Adrenal gland (tissue), 12 donors: Measurements from ENCODE around the gene CCNI. TPM values are rescaled to one million over a fixed set of nuclear protein-coding genes. Genes with fewer than 3 reads are reported as not detected.

Experiments used
- DNase-seq, 7 donors: peaks; one replicate each; pipeline ENCODE4 v3.0.0-alpha.2; 2019 to 2020
- H3K27ac ChIP-seq, 5 donors: fragments of 200-600 bp; sonication (generic) in 4 of 5; 1 replicate in 3 of 5; 2 replicates in 2 of 5; pipeline versions ENCODE4 v1.5.1 to v1.8.0; 2016 to 2020; ENCODE audit warnings: mild to moderate bottlenecking in 1 of 5
- H3K27me3 ChIP-seq: fragments of 200-600 bp; 2 replicates; pipeline ENCODE4 v1.8.0; 2021
- H3K36me3 ChIP-seq, 2 donors: fragments of 200-600 bp; replicated peaks in 1 of 2; 1 replicate in 1 of 2; 2 replicates in 1 of 2; pipeline versions ENCODE4 v1.5.1 to v1.8.0; 2018 to 2022
- H3K4me1 ChIP-seq, 2 donors: fragments of 200-600 bp; replicated peaks in 1 of 2; 1 replicate in 1 of 2; 2 replicates in 1 of 2; pipeline versions ENCODE4 v1.5.1 to v1.8.0; 2018 to 2021
- H3K4me3 ChIP-seq, 4 donors: fragments of 200-600 bp; sonication (generic) in 3 of 4; one replicate each; pipeline ENCODE4 v1.5.1; 2016 to 2018
- H3K9me3 ChIP-seq, 3 donors: fragments of 200-600 bp; sonication (generic) in 1 of 3; replicated peaks in 1 of 3; 1 replicate in 2 of 3; 2 replicates in 1 of 3; pipeline versions ENCODE4 v1.5.1 to v1.8.0; 2016 to 2021
- CTCF ChIP-seq, 6 experiments: fragments of 450-650 bp in 4 of 6; fragments of 200-600 bp in 2 of 6; sonication (generic) in 1 of 6; IDR thresholded peaks; 1 replicate in 5 of 6; 2 replicates in 1 of 6; pipeline versions ENCODE4 v1.5.1 to v1.8.0; 2016 to 2021; ENCODE audit warnings: antibody characterized with exemption in 6 of 6, mild to moderate bottlenecking in 2 of 6, moderate library complexity in 1 of 6
- POLR2A ChIP-seq, 2 donors: fragments of 450-650 bp; IDR thresholded peaks; one replicate each; pipeline ENCODE4 v1.6.1; 2017; ENCODE audit warnings: antibody characterized with exemption in 2 of 2, mild to moderate bottlenecking in 2 of 2, moderate library complexity in 1 of 2
- WGBS, 4 donors: extraction: QIAGEN DNeasy Blood & Tissue Kit in 2 of 4; methylation state at CpG; one replicate each; pipeline versions ENCODE4 v1.1.5 to v1.1.7; 2013 to 2017; 5-methylcytosine and 5-hydroxymethylcytosine counted together
- intact Hi-C, 2 donors: fragments of 100-400 bp; cut with DNase I; formaldehyde crosslinking; loops; one replicate each; pipeline versions ENCODE4 v1.14.1 to v1.15.0; 2022 to 2023
- polyA plus RNA-seq, 3 donors: library from polyadenylated mRNA; stranded (reverse); fragments of 200-250 nt in 2 of 3; fragments of 350-450 nt in 1 of 3; fragmentation: Illumina TruSeq in 1 of 3; extraction: RNeasy Lipid Tissue Mini Kit (QIAGEN cat#74804) in 1 of 3; gene quantifications; one replicate each; pipeline ENCODE4 v1.2.3, GENCODE V29; 2013 to 2014
- total RNA-seq, 9 donors: library from RNA; depleted of rRNA in 4 of 9; stranded (reverse); fragments of >200 nt in 4 of 9; fragments of 120-200 nt in 1 of 9; fragmentation: NEBNext Ultra II Directional in 1 of 9; extraction: Animal tissue kit (Norgen Biotek cat#: 25700) in 1 of 9; gene quantifications; one replicate each; pipeline versions ENCODE4 v1.1.0 to v1.2.4, GENCODE V29; 2013 to 2023
- donor health status: healthy with polysubstance abuse.
- donor health status: Bipolar disorder and iron deficiency.
- donor health status: DM: yes; HTN: yes; CAD: no.
- donor health status: DM: no; HTN: no; CAD: no.
- donor health status: DM: no; HTN: no; CAD: no.
- donor health status: DM: yes; HTN: yes; CAD: no.

The CCNI gene
- total and polyA plus RNA-seq, 12 donors, result 32.1 to 261 (median 155) TPM

GRCh38 chr4:77006753-77007353, 68.9 kb downstream of the CCNI start:
- Histone ChIP-seq H3K36me3 (no peaks in the 10 kb centered on the region), H3K4me3 (no peak overlapping the region), H3K27me3 (no peaks in the 10 kb centered on the region), H3K9me3 (no peaks in the 10 kb centered on the region), H3K4me1 (peaks cover 28 to 34% of the 10 kb centered on the region in 2 donors), H3K27ac (peak overlapping the region in 2 of 5 donors; percentile 35 to 72)
- intact Hi-C loops, result no loop called here
- no peak for DNase-seq
- TF ChIP-seq POLR2A (IDR thresholded peaks at IDR 0.05), result no peak
- TF ChIP-seq CTCF (IDR thresholded peaks at IDR 0.05), result no peak
- 55 to 70% (median 62%) methylated on average over 4 of the region's 4 CpGs for WGBS, 4 donors

GRCh38 chr4:77003400-77003799, 72.4 kb downstream of the CCNI start:
- Histone ChIP-seq H3K27ac (no peak overlapping the region), H3K4me1 (peaks cover 29 to 36% of the 10 kb centered on the region in 2 donors), H3K27me3 (no peaks in the 10 kb centered on the region), H3K9me3 (no peaks in the 10 kb centered on the region), H3K4me3 (no peak overlapping the region), H3K36me3 (no peaks in the 10 kb centered on the region)
- no peak for DNase-seq
- intact Hi-C loops, result no loop called here
- TF ChIP-seq CTCF (IDR thresholded peaks at IDR 0.05), result no peak
- TF ChIP-seq POLR2A (IDR thresholded peaks at IDR 0.05), result no peak

- no peak overlapping the region for H3K4me3 ChIP-seq
- H3K27ac ChIP-seq, result peak overlapping the region in 2 of 5 donors; percentile 25 to 59
- 56 to 64% (median 59%) methylated on average over 5 of the region's 5 CpGs for WGBS, 4 donors
- TF ChIP-seq POLR2A (IDR thresholded peaks at IDR 0.05) (no peak), CTCF (IDR thresholded peaks at IDR 0.05) (no peak)
- no peaks in the 10 kb centered on the region for H3K27me3 ChIP-seq
- no peaks in the 10 kb centered on the region for H3K9me3 ChIP-seq
- intact Hi-C loops, result no loop called here
- no peak for DNase-seq
- H3K36me3 ChIP-seq, result peaks cover 0 to under 1% of the 10 kb centered on the region in 2 donors
- peaks cover 23 to 27% of the 10 kb centered on the region in 2 donors for H3K4me1 ChIP-seq
Measured at GRCh38 chr4:77002321-77003107, 73.3 kb downstream of the CCNI start.

GRCh38 chr4:77001907-77002306, 73.9 kb downstream of the CCNI start:
- H3K4me3 ChIP-seq, result no peak overlapping the region
- H3K4me1 ChIP-seq, result peaks cover 17 to 21% of the 10 kb centered on the region in 2 donors
- no peak for DNase-seq
- no peak for TF ChIP-seq POLR2A (IDR thresholded peaks at IDR 0.05)
- TF ChIP-seq CTCF (IDR thresholded peaks at IDR 0.05), result no peak
- WGBS, 4 donors, result 0 to 29% (median 10%) methylated on average over 1 of the region's 1 CpG
- peak overlapping the region in 2 of 5 donors; percentile 25 to 59 for H3K27ac ChIP-seq
- no peaks in the 10 kb centered on the region for H3K27me3 ChIP-seq
- peaks cover 0 to 7% of the 10 kb centered on the region in 2 donors for H3K36me3 ChIP-seq
- H3K9me3 ChIP-seq, result no peaks in the 10 kb centered on the region
- intact Hi-C loops, result no loop called here
